GM18517 (cell line): ENCODE results near the gene HNRNPA1L2.
"Not testable (repeated sequence)": the region's sequence is repeated elsewhere in the genome, so short reads cannot be mapped to it uniquely, and the experiment has no call there.

ENCODE experiments used
- ATAC-seq: cut with Tn5 transposase; IDR thresholded peaks from one replicate; pipeline ENCODE4 v1.9.1; 2021; ENCODE audit warnings: mild to moderate bottlenecking, moderate library complexity; ENCODE audit not compliant: unreplicated experiment

HNRNPA1L2 gene

DNA sequence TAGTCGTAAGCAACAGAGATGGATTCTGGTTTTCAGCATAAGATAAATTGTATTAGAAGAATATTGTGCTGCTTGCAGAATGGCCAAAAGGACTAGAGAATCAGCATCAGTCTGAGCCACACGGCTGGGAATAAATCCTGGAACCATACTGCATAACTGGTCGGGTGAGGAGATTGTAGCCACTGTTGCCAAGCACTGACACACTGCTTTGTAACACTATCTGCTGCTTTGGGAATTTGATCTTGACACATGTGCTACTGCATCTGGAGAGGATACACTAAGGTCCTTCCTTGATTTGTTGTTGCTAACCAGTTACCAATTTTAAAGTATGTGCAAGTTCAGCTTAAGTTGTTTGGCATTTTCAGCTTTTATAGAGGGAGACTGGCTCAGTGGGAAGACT lies 1.9 kb downstream of the HNRNPA1L2 start:
- ATAC-seq = no peak

DNA sequence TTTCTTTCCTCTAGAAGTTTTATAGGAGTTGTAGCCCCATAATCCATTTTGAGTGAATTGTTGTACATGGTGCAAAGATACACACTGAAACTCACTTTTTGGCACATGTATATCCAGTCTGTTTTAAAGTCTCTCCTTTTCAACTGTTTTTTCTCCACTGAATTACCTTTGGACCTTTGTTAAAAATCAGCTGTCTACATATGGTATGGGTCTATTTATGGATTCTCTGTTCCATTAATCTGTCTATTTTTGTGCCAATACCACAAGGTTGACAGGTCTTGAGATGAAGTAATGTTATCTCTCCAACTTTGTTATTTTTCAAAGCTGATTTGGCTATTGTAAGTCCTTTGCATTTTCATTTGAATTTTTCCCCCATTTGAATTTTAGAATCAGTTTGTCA lies 4.7 kb downstream of the HNRNPA1L2 start:
- no peak for ATAC-seq

DNA sequence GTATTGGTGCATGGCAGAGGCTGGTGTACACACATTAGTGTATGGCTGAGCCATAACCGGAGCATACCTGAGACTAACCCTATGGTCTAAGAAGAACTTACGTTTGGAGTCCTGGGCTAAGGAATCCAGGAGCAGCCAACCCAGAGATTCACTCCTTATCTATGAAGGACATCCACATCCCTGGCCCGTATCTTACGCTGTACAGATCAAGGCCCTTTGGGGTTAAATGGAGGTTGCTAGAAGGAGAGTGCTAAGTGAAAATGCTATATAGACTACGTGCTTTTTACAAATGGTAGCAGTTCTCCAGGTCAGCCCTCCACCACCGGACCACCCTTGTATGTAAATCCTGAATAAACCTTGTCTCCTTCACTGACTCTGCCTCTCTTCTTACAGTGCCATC lies 8.5 kb downstream of the HNRNPA1L2 start:
- no peak for ATAC-seq

DNA sequence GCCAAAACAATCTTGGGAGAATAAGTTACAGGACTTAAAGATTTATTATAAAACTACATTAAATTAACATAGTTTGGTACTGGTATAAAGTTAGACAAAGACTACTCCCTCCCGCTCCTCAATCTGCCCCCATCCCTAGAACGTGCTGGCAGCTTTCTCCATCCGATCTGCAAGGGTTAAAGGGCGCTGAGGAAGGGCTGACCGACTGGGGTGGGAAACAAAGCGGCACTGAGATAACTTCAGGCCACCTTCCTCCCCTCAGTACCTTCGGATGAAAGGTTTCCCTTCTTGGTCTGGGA lies 9.6 kb downstream of the HNRNPA1L2 start:
- peak; percentile 6 for ATAC-seq

DNA sequence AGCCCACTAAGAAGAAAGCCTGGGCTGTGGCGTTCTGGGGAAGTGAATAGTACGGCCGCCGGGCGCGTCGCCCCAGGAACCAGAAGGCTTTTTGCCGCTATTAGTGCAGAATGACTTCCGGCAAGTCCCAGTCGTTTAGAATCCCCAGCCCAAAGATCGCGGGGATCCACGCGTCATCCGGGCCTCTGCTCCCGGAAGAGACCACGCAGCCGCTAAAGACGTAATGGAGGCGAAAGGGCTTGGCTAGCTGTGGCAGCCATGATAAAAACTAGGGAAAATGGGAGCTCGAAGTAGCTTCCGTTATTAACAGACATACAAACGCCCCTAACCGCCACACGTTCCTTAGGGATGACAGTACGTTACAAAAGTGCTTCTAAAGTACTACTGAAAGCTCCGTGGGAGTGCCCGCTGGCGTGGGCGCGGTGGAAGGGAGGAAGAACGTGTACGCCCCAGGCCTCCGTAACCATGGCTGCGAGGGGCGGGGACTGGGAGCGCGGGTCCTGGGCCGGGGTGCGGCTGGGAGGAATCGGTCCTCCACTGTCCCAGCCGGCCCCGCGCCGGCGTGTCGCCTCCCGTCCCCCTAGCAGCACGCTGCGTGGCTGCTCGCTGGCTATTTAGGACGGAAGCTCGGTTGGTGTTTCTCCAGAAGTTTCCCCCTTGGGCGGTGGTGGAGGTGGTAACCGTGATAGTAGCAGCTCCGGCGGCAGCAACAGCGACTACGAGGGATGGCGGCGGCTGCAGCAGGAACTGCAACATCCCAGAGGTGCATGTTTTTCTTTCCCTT lies 10.2 kb downstream of the HNRNPA1L2 start, which contains the start of gene SUGT1:
SUGT1 (plus strand) TSS at position 641 of the 784 bp plus-strand sequence; CDS start at position 726, 85 bp downstream.
- ATAC-seq = peak; percentile 92

DNA sequence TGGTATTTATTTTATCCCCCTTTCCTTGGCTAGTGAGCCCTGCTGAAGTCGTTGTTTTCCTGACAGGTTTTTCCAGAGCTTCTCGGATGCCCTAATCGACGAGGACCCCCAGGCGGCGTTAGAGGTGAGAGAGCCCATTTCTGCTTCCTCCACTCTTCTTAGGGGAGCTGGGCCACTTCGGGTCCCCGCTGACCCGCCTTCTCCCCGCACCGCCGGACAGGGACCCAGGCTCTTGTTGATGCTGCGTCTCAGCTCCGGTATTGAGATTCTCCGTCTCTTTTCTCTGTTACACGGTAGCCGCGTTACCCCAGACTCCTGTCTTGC lies 10.7 kb downstream of the HNRNPA1L2 start:
- peak; percentile 28 for ATAC-seq

DNA sequence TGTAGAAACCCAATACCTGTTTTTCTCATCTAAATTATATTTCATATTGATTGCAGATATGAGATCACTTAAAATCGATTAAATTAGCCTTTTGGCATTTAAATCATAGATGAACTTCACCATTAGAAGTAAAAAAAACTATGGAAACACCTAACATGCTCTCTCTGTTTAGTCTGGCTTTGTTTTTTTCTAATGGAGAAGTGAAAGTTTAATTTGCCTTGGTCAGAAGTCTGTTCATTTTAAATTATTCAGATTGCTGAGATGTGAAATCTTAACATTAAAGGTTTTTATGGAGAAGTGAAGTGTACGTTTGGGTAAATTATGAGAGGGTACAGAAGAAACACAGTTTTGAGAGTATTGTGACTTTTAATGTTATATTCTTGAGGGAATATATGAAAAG lies 17.1 kb downstream of the HNRNPA1L2 start:
- no peak for ATAC-seq

DNA sequence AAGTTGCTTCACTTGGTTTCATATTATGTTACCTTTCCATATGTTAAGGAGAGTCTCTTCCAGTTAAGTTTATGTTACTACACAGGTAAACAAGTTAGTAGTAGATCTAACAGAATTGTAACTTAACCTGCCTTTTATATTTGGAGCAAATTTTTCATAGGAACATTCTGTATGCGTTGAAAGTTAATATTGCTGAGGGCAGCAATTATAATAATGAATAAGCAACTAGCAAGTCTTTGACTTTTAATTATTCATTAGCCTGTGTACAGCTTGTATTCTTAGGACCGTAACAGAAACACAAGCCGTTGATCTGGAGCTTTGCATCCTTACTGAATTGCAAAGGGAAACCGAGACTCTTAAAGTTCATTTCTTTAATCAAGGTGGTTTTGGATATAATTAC lies 22.0 kb downstream of the HNRNPA1L2 start:
- ATAC-seq = no peak

DNA sequence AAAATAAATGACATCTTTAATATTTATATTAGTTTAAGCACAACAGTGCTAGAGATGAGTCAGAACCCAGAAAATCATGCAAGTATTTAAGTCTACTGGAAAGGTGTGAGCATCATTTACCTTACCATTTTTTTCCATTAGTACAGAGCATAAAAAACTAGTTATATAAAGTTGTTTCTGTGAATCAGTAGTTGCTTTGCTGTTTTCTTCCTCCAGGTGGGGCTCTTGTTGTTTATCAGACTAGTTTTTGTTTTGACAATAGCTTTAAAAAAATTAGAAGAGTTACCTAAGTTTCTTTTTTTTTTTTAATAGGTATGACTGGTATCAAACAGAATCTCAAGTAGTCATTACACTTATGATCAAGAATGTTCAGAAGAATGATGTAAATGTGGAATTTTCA lies 23.1 kb downstream of the HNRNPA1L2 start:
- ATAC-seq = no peak

DNA sequence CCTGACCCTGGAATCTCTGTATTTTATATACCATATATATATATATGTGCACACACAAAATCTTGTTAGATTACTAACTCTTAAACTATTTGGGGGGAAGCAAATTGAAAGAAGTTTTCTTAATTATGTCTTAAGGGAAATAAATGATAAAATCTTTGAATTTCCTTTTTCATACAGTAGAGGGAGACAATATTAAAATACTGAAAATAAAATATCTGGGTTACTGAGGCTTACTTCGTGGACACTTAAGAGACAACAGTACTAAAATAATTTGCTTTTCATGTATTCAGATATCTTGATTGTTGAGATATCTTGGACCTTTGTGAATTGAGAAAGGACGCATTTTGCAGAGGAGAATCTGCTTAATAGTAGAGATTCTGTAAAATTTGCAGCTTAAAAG lies 27.4 kb downstream of the HNRNPA1L2 start:
- no peak for ATAC-seq

DNA sequence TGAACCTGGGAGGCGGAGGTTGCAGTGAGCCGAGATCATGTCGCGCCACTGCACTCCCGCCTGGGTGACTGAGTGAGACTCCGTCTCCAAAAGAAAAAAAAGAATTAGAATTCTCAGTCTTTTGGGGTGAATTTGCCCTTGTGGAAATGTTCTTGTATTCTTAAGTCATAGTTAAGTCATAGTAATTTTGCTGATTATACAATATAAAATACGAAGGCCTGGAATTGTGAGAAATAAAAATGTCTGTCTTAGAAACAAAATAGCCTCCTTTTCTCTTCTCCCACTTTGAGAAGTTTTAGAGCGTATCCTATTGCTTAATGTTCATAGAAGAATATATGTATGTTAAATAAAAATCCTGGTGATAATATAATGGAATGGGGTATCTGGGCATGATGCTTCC lies 28.5 kb downstream of the HNRNPA1L2 start:
- ATAC-seq = no peak

DNA sequence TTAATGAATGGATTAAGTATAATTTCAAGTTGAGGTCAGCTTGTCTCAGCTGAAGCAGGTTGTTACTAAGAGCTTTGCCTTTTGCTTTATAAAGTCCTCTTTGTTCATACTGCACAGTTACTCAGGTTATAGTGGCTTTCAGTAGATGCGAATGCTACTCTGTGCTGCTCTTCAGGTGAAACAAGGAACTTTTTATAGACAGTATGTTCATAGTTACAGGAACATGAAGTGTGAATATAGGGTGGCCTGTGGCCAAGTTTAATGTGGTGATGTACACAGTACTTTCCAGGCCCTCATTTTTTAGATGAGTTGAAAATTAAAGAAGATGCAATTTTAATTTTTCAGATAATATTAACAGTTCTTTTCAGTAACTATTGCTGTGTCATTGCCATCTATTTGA lies 31.2 kb downstream of the HNRNPA1L2 start:
- ATAC-seq = no peak

DNA sequence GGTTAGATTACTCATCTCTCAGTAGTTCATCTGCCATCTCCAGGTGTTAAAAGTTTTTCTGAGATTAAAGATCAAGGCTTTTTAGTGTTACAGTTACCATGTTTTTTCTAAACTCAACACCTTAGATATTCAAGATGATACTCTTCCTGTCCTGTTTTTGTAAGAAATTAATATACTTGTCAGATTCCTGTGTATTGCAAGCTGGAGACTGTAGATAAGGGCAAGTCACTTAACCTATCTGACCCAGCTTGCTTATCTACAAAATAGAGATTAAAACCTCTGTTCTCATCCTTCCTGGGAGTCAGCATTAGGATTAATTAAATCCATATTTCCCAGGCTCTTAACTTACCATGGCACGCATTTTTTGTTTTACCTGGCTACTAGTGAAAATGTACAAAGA lies 35.6 kb downstream of the HNRNPA1L2 start:
- ATAC-seq = no peak

DNA sequence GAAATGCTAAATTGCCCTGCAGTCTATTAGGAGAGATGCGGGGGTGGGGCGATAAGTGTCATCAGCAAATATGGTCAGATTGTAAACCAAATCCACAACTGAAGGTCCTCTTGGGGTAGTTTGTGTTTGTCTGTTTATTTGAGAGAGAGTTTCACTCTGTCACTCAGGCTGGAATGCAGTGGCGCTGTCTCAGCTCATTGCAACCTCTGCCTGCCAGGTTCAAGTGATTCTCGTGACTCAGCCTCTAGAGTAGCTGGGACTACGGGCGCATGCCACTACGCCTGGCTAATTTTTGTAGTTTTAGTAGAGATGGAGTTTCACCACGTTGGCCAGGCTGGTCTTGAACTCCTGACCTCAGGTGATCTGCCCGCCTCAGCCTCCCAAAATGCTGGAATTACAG lies 43.6 kb downstream of the HNRNPA1L2 start:
- ATAC-seq = not testable (repeated sequence)

DNA sequence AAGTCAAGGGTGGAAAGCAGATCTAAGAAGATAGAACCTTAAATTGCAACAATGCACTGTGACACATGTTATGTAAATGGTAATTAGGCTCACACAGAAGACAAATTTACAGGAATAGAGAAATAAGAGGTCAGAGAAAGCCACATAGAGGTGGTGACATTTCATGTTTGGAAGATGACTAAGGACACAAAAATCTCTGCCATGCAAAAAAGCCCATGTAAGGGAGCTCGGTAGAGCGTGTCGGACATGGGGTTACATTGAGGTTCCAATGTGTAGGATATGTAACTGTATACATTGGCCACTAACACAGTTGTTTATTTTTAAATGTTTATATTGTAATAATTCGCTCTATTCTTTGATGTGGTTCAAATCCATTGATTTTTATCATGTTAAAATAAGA lies 44.1 kb downstream of the HNRNPA1L2 start:
- no peak for ATAC-seq
